Subcutaneous abdominal adipose tissue (tissue), 5 donors: Measurements from ENCODE around the gene HSPA12A.

Experiments
- H3K27ac ChIP-seq: one replicate; pipeline ENCODE4 v1.7.0; 2013; ENCODE audit warnings: low read depth, mild to moderate bottlenecking, inconsistent platforms, low read length, moderate library complexity
- H3K27me3 ChIP-seq, 5 donors: one replicate each; pipeline ENCODE4 v1.7.0; 2013; ENCODE audit warnings: low read length in 5 of 5, inconsistent platforms in 1 of 5; ENCODE audit not compliant: control insufficient read depth in 5 of 5, insufficient read depth in 4 of 5
- H3K36me3 ChIP-seq, 5 donors: one replicate each; pipeline ENCODE4 v1.7.0; 2013; ENCODE audit warnings: low read length in 5 of 5; ENCODE audit not compliant: control insufficient read depth in 5 of 5, insufficient read depth in 5 of 5
- H3K4me1 ChIP-seq, 5 donors: one replicate each; pipeline ENCODE4 v1.7.0; 2013; ENCODE audit warnings: low read length in 5 of 5, mild to moderate bottlenecking in 3 of 5, moderate library complexity in 1 of 5; ENCODE audit not compliant: control insufficient read depth in 5 of 5, insufficient read depth in 5 of 5
- H3K4me3 ChIP-seq, 5 donors: one replicate each; pipeline ENCODE4 v1.7.0; 2013; ENCODE audit warnings: low read length in 5 of 5, low read depth in 1 of 5
- H3K9ac ChIP-seq, 5 donors: one replicate each; pipeline ENCODE4 v1.7.0; 2013; ENCODE audit warnings: low read length in 5 of 5, mild to moderate bottlenecking in 4 of 5, moderate library complexity in 3 of 5
- H3K9me3 ChIP-seq, 5 donors: one replicate each; pipeline ENCODE4 v1.7.0; 2013; ENCODE audit warnings: low read length in 5 of 5; ENCODE audit not compliant: control insufficient read depth in 5 of 5
- donor health status: healthy.
- donor health status: healthy.
- donor health status: healthy.
- donor health status: healthy.
- donor health status: healthy.

Gene HSPA12A

DNA sequence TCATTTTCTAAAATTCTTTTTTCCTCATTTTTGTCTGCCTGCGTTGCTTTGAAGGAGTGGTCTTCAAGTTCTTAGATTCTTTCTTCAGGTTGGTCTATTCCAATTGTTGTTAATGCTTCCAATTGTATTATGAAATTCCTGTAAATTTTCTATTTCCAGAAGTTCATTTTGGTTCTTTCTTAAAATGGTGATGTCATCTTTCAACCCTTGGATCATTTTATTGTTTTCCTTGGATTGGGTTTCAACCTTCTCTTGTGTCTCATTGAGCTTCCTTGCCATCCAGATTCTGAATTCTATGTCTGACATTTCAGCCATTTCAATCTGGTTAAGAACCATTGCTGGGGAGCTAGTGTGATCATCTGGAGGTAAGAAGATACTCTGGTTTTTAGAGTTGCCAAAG, 88.5 kb downstream of the HSPA12A start:
- no peaks in the 10 kb centered on the region for H3K4me1 ChIP-seq
- H3K9me3 ChIP-seq: peaks cover 0 to 6% (median 2%) of the 10 kb centered on the region in 5 donors
- H3K9ac ChIP-seq: no peak overlapping the region
- no peak overlapping the region for H3K27ac ChIP-seq
- H3K27me3 ChIP-seq: peaks cover 5 to 8% (median 6%) of the 10 kb centered on the region in 5 donors
- H3K36me3 ChIP-seq: no peaks in the 10 kb centered on the region
- no peak overlapping the region for H3K4me3 ChIP-seq

DNA sequence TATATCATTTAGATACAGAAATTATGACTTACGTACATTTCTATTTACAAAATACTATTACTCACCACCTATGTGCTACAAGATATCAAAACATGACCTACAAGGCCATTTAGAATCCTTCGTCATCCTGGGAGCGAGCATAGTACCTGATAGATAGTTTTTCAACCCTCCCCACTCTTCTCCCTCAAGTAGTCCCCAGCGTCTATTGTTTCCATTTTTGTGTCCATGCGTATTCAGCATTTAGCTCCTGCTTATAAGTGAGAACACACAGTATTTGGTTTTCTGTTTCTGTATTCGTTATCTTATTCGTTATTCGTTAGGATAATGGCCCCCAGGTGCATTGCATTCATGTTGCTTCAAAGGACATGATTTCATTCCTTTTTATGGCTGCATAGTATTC, 93.5 kb downstream of the HSPA12A start:
- Histone ChIP-seq H3K4me3 (no peak overlapping the region), H3K9me3 (peaks cover 0 to 7% (median 2%) of the 10 kb centered on the region in 5 donors), H3K4me1 (no peaks in the 10 kb centered on the region), H3K27me3 (no peaks in the 10 kb centered on the region), H3K36me3 (no peaks in the 10 kb centered on the region), H3K9ac (no peak overlapping the region), H3K27ac (no peak overlapping the region)

DNA sequence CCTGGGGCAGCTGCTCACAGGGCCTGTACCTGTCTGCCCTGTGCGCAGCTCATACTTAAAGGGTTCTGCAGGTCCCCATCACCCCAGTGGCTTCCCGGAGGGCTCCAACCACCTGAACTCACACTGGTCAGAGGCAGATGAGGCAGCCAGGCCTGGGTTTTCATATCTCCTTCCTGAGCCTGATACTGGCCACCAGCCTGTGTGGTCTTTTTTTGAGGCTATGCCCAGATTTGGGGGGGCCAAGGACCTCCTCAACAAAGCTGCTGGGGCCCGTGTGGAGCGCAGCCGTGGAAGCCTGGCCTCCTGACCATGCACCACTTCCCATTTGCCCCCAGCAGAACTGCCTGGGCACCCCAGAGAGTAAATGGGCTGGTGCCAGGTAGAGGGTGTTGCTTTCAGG, 95.9 kb downstream of the HSPA12A start:
- Histone ChIP-seq H3K4me1 (no peaks in the 10 kb centered on the region), H3K9me3 (peaks cover 0 to 7% (median 2%) of the 10 kb centered on the region in 5 donors)

DNA sequence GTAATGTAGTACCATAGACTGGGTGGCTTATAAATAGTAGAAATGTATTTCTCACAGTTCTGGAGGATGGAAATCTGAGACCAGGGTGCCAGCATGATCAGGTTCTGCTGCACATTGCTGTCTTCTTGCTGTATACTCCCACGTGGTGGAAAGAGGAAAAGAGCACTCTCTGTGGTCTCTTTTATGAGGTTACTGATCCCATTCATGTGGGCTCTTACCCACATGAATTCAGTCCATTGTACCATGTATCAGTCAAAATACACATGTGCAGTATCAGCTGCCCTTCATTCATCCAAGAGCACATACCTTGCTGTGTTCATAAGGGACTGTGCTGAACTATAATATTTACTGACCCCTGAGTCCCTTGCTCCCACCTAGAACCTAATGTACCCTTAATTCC, 104.5 kb downstream of the HSPA12A start:
- Histone ChIP-seq H3K27me3 (no peaks in the 10 kb centered on the region), H3K36me3 (no peaks in the 10 kb centered on the region), H3K4me1 (no peaks in the 10 kb centered on the region), H3K9me3 (peaks cover 0 to 9% (median 2%) of the 10 kb centered on the region in 5 donors), H3K4me3 (no peak overlapping the region), H3K9ac (no peak overlapping the region), H3K27ac (no peak overlapping the region)

More for the DNA sequence above, 95.9 kb downstream of the HSPA12A start:
- H3K36me3 ChIP-seq: no peaks in the 10 kb centered on the region
- no peaks in the 10 kb centered on the region for H3K27me3 ChIP-seq
- H3K4me3 ChIP-seq: no peak overlapping the region
- no peak overlapping the region for H3K27ac ChIP-seq
- H3K9ac ChIP-seq: no peak overlapping the region

DNA sequence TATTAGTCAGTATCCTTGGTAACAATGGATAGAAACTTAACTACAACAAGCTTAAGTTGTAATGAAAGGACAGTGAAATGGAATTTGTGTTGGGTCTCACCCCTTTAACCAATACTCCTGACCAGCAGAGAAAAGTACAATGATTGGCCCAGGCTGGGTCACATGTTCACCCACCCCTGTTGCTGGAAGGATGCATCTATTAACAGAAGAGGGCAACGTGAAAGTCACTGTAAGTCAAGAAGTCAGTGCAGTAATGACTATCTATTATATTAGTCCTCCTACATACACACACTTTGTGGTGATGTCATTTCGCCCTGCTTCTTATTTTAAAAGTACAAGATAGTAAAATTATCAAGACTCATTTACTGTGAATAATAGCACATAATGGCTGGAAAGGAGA, 105.4 kb downstream of the HSPA12A start:
- Histone ChIP-seq H3K9ac (no peak overlapping the region), H3K9me3 (peaks cover 0 to 9% (median 2%) of the 10 kb centered on the region in 5 donors), H3K4me1 (no peaks in the 10 kb centered on the region), H3K27me3 (no peaks in the 10 kb centered on the region), H3K27ac (no peak overlapping the region), H3K4me3 (no peak overlapping the region), H3K36me3 (no peaks in the 10 kb centered on the region)

DNA sequence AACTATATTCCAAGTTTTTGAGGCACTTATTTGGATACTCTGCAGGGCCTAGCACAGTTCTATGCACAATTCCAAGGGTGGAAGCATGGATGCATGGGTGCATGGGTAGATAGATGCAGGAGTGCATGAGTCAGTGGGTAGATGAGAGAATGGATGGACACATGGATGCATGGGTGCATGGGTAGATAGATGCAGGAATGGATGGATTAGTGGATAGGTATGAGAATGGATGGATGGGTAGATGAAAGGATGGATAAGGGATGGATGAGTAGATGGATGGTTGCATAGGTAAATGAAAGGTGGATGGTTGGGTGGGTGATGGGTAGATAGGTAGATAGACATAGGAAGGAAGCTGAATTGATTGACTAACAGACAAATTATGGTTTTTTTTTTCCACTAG, 106.0 kb downstream of the HSPA12A start:
- no peak overlapping the region for H3K4me3 ChIP-seq

DNA sequence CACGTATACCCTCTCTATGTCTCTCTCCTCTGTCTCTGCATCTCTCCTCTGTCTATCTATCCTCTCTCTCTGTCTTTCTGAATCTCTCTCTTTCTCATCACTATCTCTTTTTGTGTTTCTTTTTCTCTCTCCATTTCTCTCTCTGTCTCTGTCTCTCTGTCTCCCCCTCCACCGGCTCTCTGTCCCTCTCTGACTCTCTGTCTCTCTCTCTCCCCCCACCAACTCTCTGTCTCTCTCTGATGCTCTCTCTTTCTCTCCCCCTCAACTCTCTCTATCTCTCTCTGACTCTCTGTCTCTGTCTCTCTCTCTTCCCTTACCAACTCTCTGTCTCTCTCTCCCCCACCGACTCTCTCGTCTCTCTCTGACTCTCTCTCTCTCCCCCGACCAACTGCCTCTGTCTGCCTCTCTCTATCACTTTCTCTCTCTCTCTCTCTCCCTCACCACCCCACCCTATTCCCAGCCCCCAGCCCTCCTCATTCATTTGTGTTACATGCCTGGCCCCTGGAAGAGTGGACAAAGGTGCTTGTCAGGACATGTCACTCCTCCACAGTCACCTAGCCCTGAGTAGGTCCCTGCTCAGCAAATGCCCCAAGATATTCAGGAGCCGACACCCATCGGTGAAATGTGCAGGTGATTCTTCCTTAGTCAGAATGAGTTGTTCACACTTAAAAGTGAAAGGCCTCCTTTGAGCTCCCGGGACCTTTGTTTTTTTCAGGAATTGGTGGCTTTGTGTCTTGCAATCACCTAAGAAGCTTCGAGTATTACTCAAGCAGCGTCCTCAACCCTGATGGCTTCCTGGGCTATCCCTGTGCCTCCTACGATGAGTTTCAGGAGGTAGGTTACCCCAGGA, 108.0 kb downstream of the HSPA12A start:
- Histone ChIP-seq H3K27ac (no peak overlapping the region), H3K27me3 (peaks cover 0 to 4% (median 0%) of the 10 kb centered on the region in 5 donors), H3K4me1 (no peaks in the 10 kb centered on the region), H3K9ac (no peak overlapping the region), H3K36me3 (no peaks in the 10 kb centered on the region), H3K4me3 (no peak overlapping the region), H3K9me3 (no peaks in the 10 kb centered on the region)

More for the DNA sequence above, 106.0 kb downstream of the HSPA12A start:
- no peaks in the 10 kb centered on the region for H3K27me3 ChIP-seq
- no peak overlapping the region for H3K9ac ChIP-seq
- H3K9me3 ChIP-seq: peaks cover 0 to 9% (median 2%) of the 10 kb centered on the region in 5 donors
- no peaks in the 10 kb centered on the region for H3K36me3 ChIP-seq
- H3K4me1 ChIP-seq: no peaks in the 10 kb centered on the region
- H3K27ac ChIP-seq: no peak overlapping the region

DNA sequence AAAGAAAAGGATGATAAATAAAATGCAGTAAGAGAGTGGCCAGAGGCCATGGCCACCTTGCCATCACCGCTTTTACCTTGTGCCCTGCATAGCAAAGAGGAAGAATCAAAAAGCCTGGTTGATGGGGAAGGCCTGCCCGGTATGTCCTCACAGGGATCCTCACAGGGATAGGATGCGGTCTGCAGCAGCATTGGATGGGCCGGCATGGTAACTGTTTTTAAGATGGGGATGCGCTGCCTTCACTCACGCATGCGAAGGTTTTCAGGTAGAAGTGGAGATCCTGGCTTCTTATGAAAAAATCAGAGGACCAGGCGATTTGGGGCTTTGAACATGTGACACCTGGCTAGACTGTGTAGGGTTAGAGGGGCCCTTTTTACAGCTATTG, 109.2 kb downstream of the HSPA12A start:
- peaks cover 0 to 4% (median 0%) of the 10 kb centered on the region in 5 donors for H3K27me3 ChIP-seq
- no peaks in the 10 kb centered on the region for H3K4me1 ChIP-seq
- no peak overlapping the region for H3K4me3 ChIP-seq
- no peak overlapping the region for H3K27ac ChIP-seq
- no peaks in the 10 kb centered on the region for H3K9me3 ChIP-seq
- H3K9ac ChIP-seq: no peak overlapping the region
- no peaks in the 10 kb centered on the region for H3K36me3 ChIP-seq

DNA sequence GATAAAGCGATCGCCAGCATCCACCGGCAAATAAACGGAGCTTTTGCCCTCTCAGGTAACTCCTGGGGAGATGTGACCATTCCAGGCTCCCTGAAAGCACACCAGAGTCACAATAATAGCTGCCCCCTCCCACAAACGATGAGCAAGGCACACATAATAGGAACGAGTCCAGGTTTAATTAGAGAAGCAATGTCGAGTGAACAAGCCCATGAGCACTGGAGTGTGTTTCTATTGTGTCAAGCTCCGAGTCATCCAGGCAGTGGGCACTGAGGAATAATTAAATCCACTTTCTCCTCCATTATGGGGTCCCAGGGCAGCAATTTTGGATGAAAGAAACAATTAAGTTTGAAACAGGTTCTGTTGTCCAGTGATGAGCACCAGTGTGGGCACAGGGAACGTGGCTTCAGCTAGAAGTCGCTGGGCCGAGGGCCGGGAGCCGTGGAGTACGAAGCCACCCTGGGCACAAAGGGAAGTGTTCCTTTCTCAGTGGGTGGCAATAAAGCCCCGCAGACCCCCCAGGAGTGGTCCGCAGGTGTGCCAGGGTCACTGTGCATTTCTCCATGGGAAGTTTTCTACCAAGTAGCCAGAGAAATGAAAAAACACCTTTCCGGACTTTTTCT, 109.7 kb downstream of the HSPA12A start:
- H3K9me3 ChIP-seq: no peaks in the 10 kb centered on the region
- H3K4me3 ChIP-seq: no peak overlapping the region
- no peak overlapping the region for H3K9ac ChIP-seq
- H3K27me3 ChIP-seq: peaks cover 0 to 5% (median 0%) of the 10 kb centered on the region in 5 donors
- no peak overlapping the region for H3K27ac ChIP-seq
- H3K4me1 ChIP-seq: peaks cover 0 to under 1% (median 0%) of the 10 kb centered on the region in 5 donors
- H3K36me3 ChIP-seq: no peaks in the 10 kb centered on the region

DNA sequence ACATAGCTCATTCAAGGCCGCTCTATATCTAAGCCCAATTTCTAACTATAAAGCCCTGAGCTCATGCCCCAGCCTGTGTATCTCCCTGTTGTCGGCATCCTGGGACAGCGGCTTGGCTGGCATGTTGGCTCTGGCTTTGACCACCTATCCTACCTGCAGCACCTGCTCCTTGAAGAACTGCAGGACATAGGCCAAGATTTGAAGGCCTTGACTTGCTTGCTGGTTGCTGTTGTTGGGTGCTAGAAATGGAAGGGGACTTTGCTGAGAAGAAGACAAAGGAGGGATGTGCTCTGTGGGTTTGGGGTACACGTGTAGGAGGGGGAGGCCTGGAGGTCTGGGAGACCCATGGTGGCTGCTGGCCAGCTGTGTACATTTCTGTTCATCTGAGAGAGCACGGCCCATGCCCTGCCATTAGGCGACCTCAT, 110.5 kb downstream of the HSPA12A start:
- Histone ChIP-seq H3K36me3 (no peaks in the 10 kb centered on the region), H3K9me3 (no peaks in the 10 kb centered on the region), H3K27ac (no peak overlapping the region), H3K4me1 (peaks cover 0 to 6% (median 5%) of the 10 kb centered on the region in 5 donors), H3K9ac (no peak overlapping the region), H3K27me3 (peaks cover 6 to 13% (median 8%) of the 10 kb centered on the region in 5 donors), H3K4me3 (no peak overlapping the region)
